ENCODE results near the gene RAB9A. TPM values are rescaled to one million over a fixed set of nuclear protein-coding genes. Genes with fewer than 3 reads are reported as not detected.
A peak's percentile ranks its signal among the peaks of the same experiment; 100 is the strongest.

RAB9A gene
- total and polyA plus RNA-seq, 11 donors, result 6.8 to 34.2 (median 21.7) TPM

DNA sequence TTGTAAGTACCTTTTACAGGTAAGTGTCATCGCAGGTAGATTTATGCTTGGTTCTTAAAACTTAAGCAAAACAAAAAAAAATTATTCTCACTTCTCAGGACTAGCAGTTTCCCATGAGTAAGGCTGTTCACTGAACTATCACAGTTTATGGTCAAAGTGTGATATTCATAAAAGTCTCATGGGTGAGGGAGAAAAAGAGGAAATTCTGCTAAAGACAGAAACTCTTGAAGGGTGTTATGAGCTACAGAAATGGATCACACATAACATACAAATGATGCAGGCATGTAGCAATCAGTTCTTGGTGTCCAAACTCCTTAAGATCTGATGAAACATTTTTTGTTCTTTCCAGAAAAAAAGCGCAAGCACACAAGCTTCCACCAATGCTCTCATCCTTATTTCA is 8.5 kb downstream of the RAB9A start:
- DNase-seq, result no peak
- 82 to 96% (median 93%) methylated on average over 2 of the region's 2 CpGs for WGBS, 4 donors
- ATAC-seq, result no peak
- no peak overlapping the region for H3K4me3 ChIP-seq
- no peak for TF ChIP-seq CTCF (IDR thresholded peaks at IDR 0.05)
- TF ChIP-seq POLR2A (IDR thresholded peaks at IDR 0.05), result no peak
- peak overlapping the region in 1 of 12 donors; percentile 9 for H3K27ac ChIP-seq
- intact Hi-C loops (cut with DNase I), result loop anchor here in 1 of 10 donors (5.0 kb wide), 1 partner anchor 35 kb away; the partner anchor contains the start of genes OFD1 and TRAPPC2
- peaks cover 0 to 77% (median 43%) of the 10 kb centered on the region in 12 donors for H3K4me1 ChIP-seq
- no peaks in the 10 kb centered on the region for H3K9me3 ChIP-seq
- H3K27me3 ChIP-seq, result peaks cover 0 to 27% (median 0%) of the 10 kb centered on the region in 9 donors
- no peaks in the 10 kb centered on the region for H3K36me3 ChIP-seq

DNA sequence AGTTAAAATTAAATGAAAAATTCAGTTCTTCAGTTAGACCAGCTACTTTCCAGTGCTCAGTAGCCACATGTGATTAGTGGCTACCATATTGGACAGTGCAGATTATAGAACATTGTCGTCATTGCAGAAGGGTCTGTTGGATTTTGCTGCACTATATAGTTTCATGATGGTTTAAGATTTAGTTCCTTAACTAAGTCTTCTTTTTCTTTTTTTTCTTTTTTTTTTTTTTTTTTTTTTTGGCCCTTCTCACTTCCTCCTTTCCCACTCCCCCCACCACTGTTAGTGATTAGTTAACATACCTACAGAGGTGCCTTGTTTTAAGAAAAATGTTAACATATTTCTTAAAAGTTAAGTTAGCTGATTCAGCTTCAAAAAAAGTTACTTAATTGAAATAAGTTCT is 9.0 kb downstream of the RAB9A start:
- DNase-seq (no peak), ATAC-seq (no peak)
- Histone ChIP-seq H3K4me3 (no peak overlapping the region), H3K9me3 (no peaks in the 10 kb centered on the region), H3K4me1 (peaks cover 0 to 81% (median 41%) of the 10 kb centered on the region in 12 donors), H3K27me3 (peaks cover 0 to 27% (median 0%) of the 10 kb centered on the region in 9 donors), H3K27ac (peak overlapping the region in 1 of 12 donors; percentile 9), H3K36me3 (no peaks in the 10 kb centered on the region)
- 71 to 97% (median 83%) methylated on average over 1 of the region's 1 CpG for WGBS, 4 donors
- TF ChIP-seq CTCF (IDR thresholded peaks at IDR 0.05), result no peak
- no peak for TF ChIP-seq POLR2A (IDR thresholded peaks at IDR 0.05)
- intact Hi-C loops (cut with DNase I), result loop anchor here in 1 of 10 donors (5.0 kb wide), 1 partner anchor 34 kb away; the partner anchor contains the start of genes OFD1 and TRAPPC2

DNA sequence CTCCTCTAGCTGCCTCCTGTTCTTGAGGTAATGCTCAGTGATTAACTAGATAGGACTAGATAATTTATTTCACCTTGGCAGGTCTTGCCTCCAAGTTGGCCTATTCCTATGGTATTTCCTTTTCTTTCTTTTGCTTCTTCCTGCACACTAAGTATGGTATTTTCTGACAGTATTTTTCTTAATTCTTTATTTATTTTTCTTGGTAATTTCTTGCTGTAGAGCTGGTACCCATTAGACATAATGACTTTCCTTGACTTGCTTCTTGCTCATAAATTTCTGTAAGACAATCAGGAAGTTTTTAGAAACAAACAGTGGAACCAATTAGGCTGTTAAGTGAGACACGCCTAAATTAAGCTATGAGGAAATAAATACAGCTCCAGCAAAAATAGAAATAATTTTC is 9.5 kb downstream of the RAB9A start:
- Histone ChIP-seq H3K4me1 (peaks cover 0 to 77% (median 37%) of the 10 kb centered on the region in 12 donors), H3K27me3 (peaks cover 0 to 23% (median 0%) of the 10 kb centered on the region in 9 donors), H3K27ac (no peak overlapping the region), H3K9me3 (no peaks in the 10 kb centered on the region), H3K36me3 (no peaks in the 10 kb centered on the region), H3K4me3 (no peak overlapping the region)
- no peak for ATAC-seq
- intact Hi-C loops (cut with DNase I), result loop anchor here in 1 of 10 donors (5.0 kb wide), 1 partner anchor 34 kb away; the partner anchor contains the start of genes OFD1 and TRAPPC2
- no peak for DNase-seq
- whole genome bisulfite sequencing, 4 donors, result 57 to 79% (median 65%) methylated on average over 1 of the region's 1 CpG
- TF ChIP-seq CTCF (IDR thresholded peaks at IDR 0.05) (no peak), POLR2A (IDR thresholded peaks at IDR 0.05) (no peak)

GRCh38 chrX:13699183-13699826 is 10.4 kb downstream of the RAB9A start:
- H3K9me3 ChIP-seq, result no peaks in the 10 kb centered on the region
- H3K36me3 ChIP-seq, result peaks cover 0 to 7% (median 0%) of the 10 kb centered on the region in 9 donors
- H3K27me3 ChIP-seq, result peaks cover 0 to 16% (median 0%) of the 10 kb centered on the region in 9 donors
- intact Hi-C loops (cut with DNase I), result loop anchor here in 1 of 10 donors (5.0 kb wide), 1 partner anchor 33 kb away; the partner anchor contains the start of genes OFD1 and TRAPPC2
- peak overlapping the region in 2 of 12 donors; percentile 10 to 34 for H3K27ac ChIP-seq
- peaks cover 0 to 72% (median 31%) of the 10 kb centered on the region in 12 donors for H3K4me1 ChIP-seq
- TF ChIP-seq POLR2A (IDR thresholded peaks at IDR 0.05) (no peak), CTCF (IDR thresholded peaks at IDR 0.05) (no peak)
- WGBS, 4 donors, result 52 to 55% (median 54%) methylated on average over 7 of the region's 7 CpGs
- peak in 2 of 4 donors; percentile 77 to 84 for ATAC-seq
- no peak overlapping the region for H3K4me3 ChIP-seq
- DNase-seq, result no peak
